SK-N-SH treated with all-trans-retinoic acid at 6 μM for 48 hours (cell line): ENCODE measurements around the gene RFX4.

Source experiments
- ATAC-seq: fragments of 200-7000 bp; cut with Tn5 transposase; 3 replicates; pipeline ENCODE4 v1.9.1; 2020; ENCODE audit warnings: mild to moderate bottlenecking, moderate library complexity
- ARNTL ChIP-seq: fragments of 450-650 bp; formaldehyde crosslinking; IDR thresholded peaks from 2 replicates; pipeline ENCODE4 v1.5.0; 2020; ENCODE audit warnings: low read depth, mild to moderate bottlenecking, moderate library complexity, borderline replicate concordance
- BACH2 ChIP-seq: fragments of 250-450 bp; sonication (Bioruptor Pico); IDR thresholded peaks from 2 replicates; pipeline ENCODE4 v1.9.0; 2021; ENCODE audit warnings: mild to moderate bottlenecking, borderline replicate concordance
- CSDC2 ChIP-seq: fragments of 250-450 bp; sonication (Bioruptor Pico); IDR thresholded peaks from 2 replicates; pipeline ENCODE4 v1.5.0; 2020; ENCODE audit warnings: mild to moderate bottlenecking, moderate library complexity
- CSRNP3 ChIP-seq: fragments of 250-450 bp; sonication (Bioruptor Pico); IDR thresholded peaks from 2 replicates; pipeline ENCODE4 v1.5.1; 2021; ENCODE audit warnings: mild to moderate bottlenecking, moderate library complexity
- ESRRG ChIP-seq: fragments of 250-450 bp; sonication (Bioruptor Pico); IDR thresholded peaks from 2 replicates; pipeline ENCODE4 v1.6.1; 2021; ENCODE audit warnings: mild to moderate bottlenecking
- GLIS3 ChIP-seq: fragments of 250-450 bp; sonication (Bioruptor Pico); IDR thresholded peaks from 2 replicates; pipeline ENCODE4 v1.5.0; 2020; ENCODE audit warnings: mild to moderate bottlenecking, moderate library complexity
- OSR1 ChIP-seq: fragments of 250-450 bp; sonication (Bioruptor Pico); IDR thresholded peaks from 2 replicates; pipeline ENCODE4 v1.8.0; 2022; ENCODE audit warnings: moderate library complexity, mild to moderate bottlenecking, inconsistent platforms
- PATZ1 ChIP-seq: fragments of 250-450 bp; sonication (Bioruptor Pico); IDR thresholded peaks from 2 replicates; pipeline ENCODE4 v1.8.0; 2020; ENCODE audit warnings: mild to moderate bottlenecking, moderate library complexity, borderline replicate concordance
- PPARA ChIP-seq: fragments of 250-450 bp; sonication (Bioruptor Pico); IDR thresholded peaks from 2 replicates; pipeline ENCODE4 v1.5.0; 2020; ENCODE audit warnings: mild to moderate bottlenecking, borderline replicate concordance
- RARB ChIP-seq: fragments of 250-450 bp; sonication (Bioruptor Pico); IDR thresholded peaks from 2 replicates; pipeline ENCODE4 v1.8.0; 2021; ENCODE audit warnings: mild to moderate bottlenecking, moderate library complexity
- SNAI2 ChIP-seq: fragments of 250-450 bp; sonication (Bioruptor Pico); IDR thresholded peaks from 2 replicates; pipeline ENCODE4 v1.5.0; 2020; ENCODE audit warnings: mild to moderate bottlenecking, moderate library complexity
- TOX ChIP-seq: fragments of 250-450 bp; sonication (Bioruptor Pico); IDR thresholded peaks from 2 replicates; pipeline ENCODE4 v1.8.0; 2021; ENCODE audit warnings: mild to moderate bottlenecking, moderate library complexity, borderline replicate concordance
- ZFP3 ChIP-seq: fragments of 250-450 bp; sonication (Bioruptor Pico); IDR thresholded peaks from 2 replicates; pipeline ENCODE4 v1.5.0; 2020; ENCODE audit warnings: mild to moderate bottlenecking, moderate library complexity
- ZFP30 ChIP-seq: fragments of 450-650 bp; formaldehyde crosslinking; IDR thresholded peaks from 2 replicates; pipeline ENCODE4 v1.5.0; 2022; ENCODE audit warnings: mild to moderate bottlenecking, moderate library complexity
- ZNF565 ChIP-seq: fragments of 450-650 bp; formaldehyde crosslinking; conservative IDR thresholded peaks from 2 replicates; pipeline ENCODE4 v1.5.0; 2020; ENCODE audit warnings: low read depth, mild to moderate bottlenecking, moderate library complexity
- ZNF70 ChIP-seq: fragments of 450-650 bp; formaldehyde crosslinking; IDR thresholded peaks from 2 replicates; pipeline ENCODE4 v1.5.0; 2020; ENCODE audit warnings: mild to moderate bottlenecking, moderate library complexity
- ZNF8 ChIP-seq: fragments of 450-650 bp; formaldehyde crosslinking; IDR thresholded peaks from 2 replicates; pipeline ENCODE4 v1.5.0; 2020; ENCODE audit warnings: mild to moderate bottlenecking, moderate library complexity
- TF ChIP-seq, protein P1 (sequence below): fragments of 250-450 bp; sonication (Bioruptor Pico); IDR thresholded peaks from 2 replicates; pipeline ENCODE4 v1.5.0; 2020; ENCODE audit warnings: mild to moderate bottlenecking, moderate library complexity
- TF ChIP-seq, protein P2 (sequence below): fragments of 250-450 bp; sonication (Bioruptor Pico); IDR thresholded peaks from 2 replicates; pipeline ENCODE4 v1.8.0; 2021; ENCODE audit warnings: low read depth, mild to moderate bottlenecking, moderate library complexity, borderline replicate concordance

RFX4 gene

GRCh38 chr12:106704081-106704480 lies 121.3 kb downstream of the RFX4 start:
- no peak for TF ChIP-seq RARB (CRISPR knock-in tag)
- no peak for ATAC-seq

- TF ChIP-seq BACH2 (CRISPR knock-in tag) (no peak), SNAI2 (CRISPR knock-in tag) (no peak), ESRRG (CRISPR knock-in tag) (no peak), PATZ1 (CRISPR knock-in tag) (no peak), GLIS3 (CRISPR knock-in tag) (no peak), TOX (CRISPR knock-in tag) (no peak), OSR1 (no peak)
- TF ChIP-seq, protein P1, sequence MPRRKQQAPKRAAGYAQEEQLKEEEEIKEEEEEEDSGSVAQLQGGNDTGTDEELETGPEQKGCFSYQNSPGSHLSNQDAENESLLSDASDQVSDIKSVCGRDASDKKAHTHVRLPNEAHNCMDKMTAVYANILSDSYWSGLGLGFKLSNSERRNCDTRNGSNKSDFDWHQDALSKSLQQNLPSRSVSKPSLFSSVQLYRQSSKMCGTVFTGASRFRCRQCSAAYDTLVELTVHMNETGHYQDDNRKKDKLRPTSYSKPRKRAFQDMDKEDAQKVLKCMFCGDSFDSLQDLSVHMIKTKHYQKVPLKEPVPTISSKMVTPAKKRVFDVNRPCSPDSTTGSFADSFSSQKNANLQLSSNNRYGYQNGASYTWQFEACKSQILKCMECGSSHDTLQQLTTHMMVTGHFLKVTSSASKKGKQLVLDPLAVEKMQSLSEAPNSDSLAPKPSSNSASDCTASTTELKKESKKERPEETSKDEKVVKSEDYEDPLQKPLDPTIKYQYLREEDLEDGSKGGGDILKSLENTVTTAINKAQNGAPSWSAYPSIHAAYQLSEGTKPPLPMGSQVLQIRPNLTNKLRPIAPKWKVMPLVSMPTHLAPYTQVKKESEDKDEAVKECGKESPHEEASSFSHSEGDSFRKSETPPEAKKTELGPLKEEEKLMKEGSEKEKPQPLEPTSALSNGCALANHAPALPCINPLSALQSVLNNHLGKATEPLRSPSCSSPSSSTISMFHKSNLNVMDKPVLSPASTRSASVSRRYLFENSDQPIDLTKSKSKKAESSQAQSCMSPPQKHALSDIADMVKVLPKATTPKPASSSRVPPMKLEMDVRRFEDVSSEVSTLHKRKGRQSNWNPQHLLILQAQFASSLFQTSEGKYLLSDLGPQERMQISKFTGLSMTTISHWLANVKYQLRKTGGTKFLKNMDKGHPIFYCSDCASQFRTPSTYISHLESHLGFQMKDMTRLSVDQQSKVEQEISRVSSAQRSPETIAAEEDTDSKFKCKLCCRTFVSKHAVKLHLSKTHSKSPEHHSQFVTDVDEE (CRISPR knock-in tag), result no peak
- TF ChIP-seq, all 23 proteins: peak for 0
- no peak for ATAC-seq
These were observed 123.2 kb downstream of the RFX4 start for GRCh38 chr12:106705971-106706370.

GRCh38 chr12:106709068-106709511 lies 126.3 kb downstream of the RFX4 start:
- ATAC-seq, result no peak
- TF ChIP-seq PPARA (CRISPR knock-in tag) (no peak), ZFP30 (CRISPR knock-in tag) (no peak), ZNF70 (no peak)

DNA sequence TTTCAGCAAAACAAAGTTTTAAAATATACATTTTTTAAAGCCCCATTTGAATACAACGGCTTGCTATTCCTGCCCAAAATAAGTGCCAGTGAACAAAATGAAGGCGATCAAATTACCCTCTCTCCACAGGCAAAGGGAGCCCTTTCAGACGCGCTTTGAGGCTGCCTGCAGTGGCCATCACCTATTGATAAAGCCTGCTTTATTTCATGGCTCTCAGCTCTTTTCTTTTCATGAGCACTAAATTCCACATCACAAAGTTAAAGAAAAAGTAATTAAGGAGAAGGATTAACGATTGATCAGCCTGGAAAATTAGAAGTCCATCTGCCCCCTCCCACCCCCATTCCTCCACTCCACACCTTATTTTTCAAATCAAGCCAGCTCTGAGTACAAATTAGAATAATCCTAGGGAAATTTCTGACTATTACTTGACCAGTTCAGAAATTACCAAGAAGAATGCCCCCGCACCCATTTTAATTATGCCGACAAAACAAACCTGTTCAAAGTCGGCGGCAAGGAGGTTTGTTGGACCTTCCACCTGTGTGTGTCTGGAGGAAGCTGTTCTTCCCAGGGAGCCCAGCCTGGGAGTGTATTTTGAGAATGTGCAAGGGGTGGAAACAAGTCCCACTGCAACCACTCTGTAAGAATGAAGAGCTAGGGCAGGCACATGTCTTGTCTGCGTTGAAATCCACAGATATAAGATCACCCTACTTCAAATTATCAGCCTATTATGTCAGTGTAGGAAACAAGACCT lies 127.5 kb downstream of the RFX4 start:
- TF ChIP-seq BACH2 (CRISPR knock-in tag) (no peak), OSR1 (no peak), CSRNP3 (CRISPR knock-in tag) (no peak), RARB (CRISPR knock-in tag) (no peak), ARNTL (CRISPR knock-in tag) (no peak), ZNF8 (CRISPR knock-in tag) (no peak), ZNF565 (no peak), PPARA (CRISPR knock-in tag) (no peak), CSDC2 (CRISPR knock-in tag) (no peak), ZFP3 (CRISPR knock-in tag) (no peak)
- TF ChIP-seq, protein P2, sequence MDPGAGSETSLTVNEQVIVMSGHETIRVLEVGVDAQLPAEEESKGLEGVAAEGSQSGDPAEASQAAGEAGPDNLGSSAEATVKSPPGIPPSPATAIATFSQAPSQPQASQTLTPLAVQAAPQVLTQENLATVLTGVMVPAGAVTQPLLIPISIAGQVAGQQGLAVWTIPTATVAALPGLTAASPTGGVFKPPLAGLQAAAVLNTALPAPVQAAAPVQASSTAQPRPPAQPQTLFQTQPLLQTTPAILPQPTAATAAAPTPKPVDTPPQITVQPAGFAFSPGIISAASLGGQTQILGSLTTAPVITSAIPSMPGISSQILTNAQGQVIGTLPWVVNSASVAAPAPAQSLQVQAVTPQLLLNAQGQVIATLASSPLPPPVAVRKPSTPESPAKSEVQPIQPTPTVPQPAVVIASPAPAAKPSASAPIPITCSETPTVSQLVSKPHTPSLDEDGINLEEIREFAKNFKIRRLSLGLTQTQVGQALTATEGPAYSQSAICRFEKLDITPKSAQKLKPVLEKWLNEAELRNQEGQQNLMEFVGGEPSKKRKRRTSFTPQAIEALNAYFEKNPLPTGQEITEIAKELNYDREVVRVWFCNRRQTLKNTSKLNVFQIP (CRISPR knock-in tag), result no peak
- TF ChIP-seq, protein P1 (CRISPR knock-in tag), result no peak
- ATAC-seq, result no peak
